HEK293 (cell line): ENCODE results near the gene TRAPPC1.

Experiments used
- ZNF624 ChIP-seq: fragments of 450-650 bp; formaldehyde crosslinking; IDR thresholded peaks from 2 replicates; pipeline ENCODE4 v1.5.1; 2017; ENCODE audit warnings: missing biosample characterization, missing genetic modification characterization
- TF ChIP-seq, protein P1 (sequence below): fragments of 450-650 bp; formaldehyde crosslinking; IDR thresholded peaks from 2 replicates; pipeline ENCODE4 v1.5.1; 2016; ENCODE audit warnings: missing biosample characterization, missing genetic modification characterization

DNA sequence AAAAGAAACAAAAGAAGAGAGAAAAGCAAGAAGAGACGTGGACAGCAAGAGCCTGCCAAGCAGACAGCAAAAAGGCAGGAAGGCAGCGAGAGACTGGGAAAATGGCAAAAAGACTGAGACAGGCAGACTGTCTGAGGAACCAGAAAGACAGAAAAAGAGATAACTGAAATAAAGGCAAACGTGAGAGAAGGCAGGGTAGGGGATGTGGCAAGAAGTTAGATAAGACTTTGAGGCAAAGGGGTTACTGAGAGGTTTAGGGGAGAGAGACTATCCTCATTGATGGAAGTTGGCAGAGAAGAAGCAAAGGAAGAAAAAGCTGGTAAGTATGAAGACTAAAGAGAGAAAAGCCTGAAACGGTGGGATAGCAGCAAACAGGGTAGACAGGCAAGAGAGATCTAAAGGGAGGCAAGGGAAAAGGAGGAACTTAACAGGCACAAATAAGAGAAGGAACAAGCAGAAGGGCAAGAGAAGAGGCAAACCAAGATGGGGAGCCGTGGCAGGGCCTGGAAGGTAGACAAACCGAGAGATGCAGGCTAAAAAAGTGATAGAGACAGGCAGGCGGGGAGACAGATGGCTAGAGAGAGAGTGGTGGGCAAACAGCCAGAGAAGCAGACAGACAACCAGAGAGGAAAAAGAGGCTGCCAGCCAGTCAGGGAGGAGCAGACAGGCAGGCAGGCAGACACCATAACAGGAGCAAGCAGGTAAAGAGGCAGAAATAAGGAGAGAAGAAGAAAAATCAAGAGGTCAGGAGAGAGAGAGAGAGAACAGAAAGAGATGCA, 50.3 kb downstream of the TRAPPC1 start:
- no peak for TF ChIP-seq ZNF624 (tag by site-specific recombination)
- TF ChIP-seq, protein P1, sequence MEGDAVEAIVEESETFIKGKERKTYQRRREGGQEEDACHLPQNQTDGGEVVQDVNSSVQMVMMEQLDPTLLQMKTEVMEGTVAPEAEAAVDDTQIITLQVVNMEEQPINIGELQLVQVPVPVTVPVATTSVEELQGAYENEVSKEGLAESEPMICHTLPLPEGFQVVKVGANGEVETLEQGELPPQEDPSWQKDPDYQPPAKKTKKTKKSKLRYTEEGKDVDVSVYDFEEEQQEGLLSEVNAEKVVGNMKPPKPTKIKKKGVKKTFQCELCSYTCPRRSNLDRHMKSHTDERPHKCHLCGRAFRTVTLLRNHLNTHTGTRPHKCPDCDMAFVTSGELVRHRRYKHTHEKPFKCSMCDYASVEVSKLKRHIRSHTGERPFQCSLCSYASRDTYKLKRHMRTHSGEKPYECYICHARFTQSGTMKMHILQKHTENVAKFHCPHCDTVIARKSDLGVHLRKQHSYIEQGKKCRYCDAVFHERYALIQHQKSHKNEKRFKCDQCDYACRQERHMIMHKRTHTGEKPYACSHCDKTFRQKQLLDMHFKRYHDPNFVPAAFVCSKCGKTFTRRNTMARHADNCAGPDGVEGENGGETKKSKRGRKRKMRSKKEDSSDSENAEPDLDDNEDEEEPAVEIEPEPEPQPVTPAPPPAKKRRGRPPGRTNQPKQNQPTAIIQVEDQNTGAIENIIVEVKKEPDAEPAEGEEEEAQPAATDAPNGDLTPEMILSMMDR = no peak
